Posterior vena cava (tissue), 2 donors: ENCODE measurements around the gene NREP. TPM values are rescaled to one million over a fixed set of nuclear protein-coding genes. Genes with fewer than 3 reads are reported as not detected.

ENCODE experiments used
- DNase-seq: peaks from one replicate; pipeline ENCODE4 v3.0.0-alpha.2; 2020; ENCODE audit warnings: low spot score
- intact Hi-C, 2 donors: fragments of 100-400 bp; cut with DNase I; formaldehyde crosslinking; loops; one replicate each; pipeline versions ENCODE4 v1.14.1 to v1.14.2; 2022 to 2023
- total RNA-seq, 2 donors: library from RNA; stranded (reverse); fragmentation: NEBNext Ultra II Directional; extraction: Animal tissue kit (Norgen Biotek cat#: 25700); gene quantifications; one replicate each; pipeline ENCODE4 v1.2.1, GENCODE V29; 2021
- donor health status: DM: yes; HTN: yes; CAD: no.
- donor health status: DM: yes; HTN: yes; CAD: no.

Gene NREP
- total RNA-seq, 2 donors from 2014 or later, result 37.1 to 42.2 TPM

DNA sequence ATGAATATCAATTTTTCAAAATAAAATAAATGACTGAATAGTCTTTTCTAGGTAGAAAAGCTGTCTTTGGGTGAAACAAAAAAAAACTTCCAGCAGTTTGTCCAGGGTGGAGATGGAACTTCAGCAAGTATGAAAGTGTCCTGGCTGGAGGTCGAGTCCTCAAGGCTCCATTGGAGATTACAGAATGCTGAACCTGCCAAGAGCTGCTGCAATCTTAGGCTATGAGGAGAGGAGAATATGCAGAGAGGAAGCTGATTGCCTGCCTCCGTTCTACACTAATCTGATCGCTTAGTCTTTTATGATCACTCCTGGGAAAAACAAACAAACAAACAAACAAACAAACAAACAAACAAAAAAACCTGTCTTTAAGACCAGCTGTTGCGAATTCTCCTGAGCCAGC is 50.6 kb downstream of the NREP start:
- intact Hi-C loops, result no loop called here
- DNase-seq, result no peak

DNA sequence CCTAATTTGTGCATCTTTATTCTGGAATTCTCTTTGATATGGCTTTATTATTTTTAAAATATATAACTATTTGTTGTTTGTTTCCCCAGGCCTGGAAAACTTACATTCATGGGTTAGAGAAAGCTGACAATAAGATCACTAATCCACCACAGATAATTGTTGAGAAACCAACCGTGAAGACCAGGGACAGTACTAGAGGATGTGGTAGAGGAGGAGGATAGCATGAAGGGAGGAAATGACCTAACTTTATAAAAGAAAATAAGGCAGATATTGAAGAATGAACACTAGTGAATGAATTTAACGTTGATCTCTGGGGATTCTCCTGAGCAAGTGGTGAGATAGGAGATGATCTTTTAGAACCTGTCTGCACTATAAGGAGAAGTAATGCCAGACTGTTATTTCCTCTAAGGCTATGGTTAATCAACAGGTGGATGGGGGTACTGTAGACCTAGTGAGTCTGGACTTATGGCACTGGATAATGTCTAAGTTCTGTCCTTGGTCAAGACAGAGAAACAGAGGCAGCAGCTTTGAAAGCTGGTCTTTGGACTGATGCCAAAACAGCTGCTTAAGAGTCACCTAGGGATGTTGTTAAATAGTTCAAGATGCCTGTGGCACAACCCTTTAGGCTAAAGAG is 52.4 kb downstream of the NREP start:
- intact Hi-C loops, result no loop called here
- DNase-seq, result no peak

DNA sequence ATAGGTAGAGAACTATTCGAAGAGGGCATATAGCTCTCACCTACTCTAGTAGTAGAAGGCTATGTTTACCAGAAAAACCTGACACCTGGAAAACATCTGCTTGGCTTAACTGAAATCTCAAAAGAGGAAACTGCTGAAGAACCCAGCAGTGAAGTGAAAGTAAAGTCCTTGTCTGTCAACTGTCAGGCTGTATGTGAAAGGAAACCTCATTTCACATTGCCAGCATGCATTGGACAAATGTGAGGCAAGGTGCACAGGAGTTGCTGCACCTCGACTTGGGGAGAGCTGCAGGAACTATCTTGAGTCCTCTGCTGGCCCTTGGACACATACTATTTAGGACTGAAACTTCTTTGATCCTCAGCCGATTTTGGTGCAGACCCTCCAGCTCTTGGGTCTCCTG is 53.3 kb downstream of the NREP start:
- intact Hi-C loops, result no loop called here
- DNase-seq, result no peak

DNA sequence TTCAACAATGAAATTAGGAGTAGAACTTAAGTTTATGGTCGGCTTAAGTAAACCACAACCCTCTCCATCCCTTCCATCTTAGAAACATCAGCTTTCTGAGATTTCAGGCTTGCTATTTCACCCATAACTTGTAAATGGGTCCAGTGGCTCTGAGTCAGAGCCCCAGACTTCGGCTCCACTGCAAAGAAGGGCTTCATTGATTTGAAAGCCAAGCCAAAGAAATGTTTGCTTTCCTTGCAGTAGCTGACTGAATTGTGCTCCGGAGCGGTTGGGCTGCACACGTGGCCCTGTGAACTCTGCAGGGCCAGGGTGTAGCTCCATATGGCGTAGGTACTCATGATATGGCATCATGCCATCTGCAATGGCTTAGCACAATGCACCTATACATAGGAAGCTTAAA is 57.0 kb downstream of the NREP start:
- DNase-seq, result no peak
- intact Hi-C loops, result no loop called here

DNA sequence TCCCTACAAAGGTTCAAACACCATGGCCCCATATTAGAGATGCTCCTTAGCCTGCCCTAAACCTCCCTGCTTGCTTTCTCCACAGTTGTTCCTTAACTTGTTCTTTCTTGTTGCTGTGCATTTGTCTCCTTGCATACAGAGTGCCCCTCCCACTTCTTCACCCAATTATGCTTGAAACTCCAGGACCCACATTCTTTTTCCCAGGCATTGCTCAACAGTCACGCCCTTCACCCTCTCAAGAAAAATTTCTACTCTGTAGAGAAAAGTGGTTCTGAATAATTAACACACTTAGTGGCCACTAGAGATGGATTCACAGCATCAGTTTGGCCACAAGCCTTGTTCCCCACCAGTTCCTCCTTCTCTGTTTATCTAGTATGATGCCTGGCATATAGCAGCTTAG is 57.7 kb downstream of the NREP start:
- intact Hi-C loops, result no loop called here
- no peak for DNase-seq

DNA sequence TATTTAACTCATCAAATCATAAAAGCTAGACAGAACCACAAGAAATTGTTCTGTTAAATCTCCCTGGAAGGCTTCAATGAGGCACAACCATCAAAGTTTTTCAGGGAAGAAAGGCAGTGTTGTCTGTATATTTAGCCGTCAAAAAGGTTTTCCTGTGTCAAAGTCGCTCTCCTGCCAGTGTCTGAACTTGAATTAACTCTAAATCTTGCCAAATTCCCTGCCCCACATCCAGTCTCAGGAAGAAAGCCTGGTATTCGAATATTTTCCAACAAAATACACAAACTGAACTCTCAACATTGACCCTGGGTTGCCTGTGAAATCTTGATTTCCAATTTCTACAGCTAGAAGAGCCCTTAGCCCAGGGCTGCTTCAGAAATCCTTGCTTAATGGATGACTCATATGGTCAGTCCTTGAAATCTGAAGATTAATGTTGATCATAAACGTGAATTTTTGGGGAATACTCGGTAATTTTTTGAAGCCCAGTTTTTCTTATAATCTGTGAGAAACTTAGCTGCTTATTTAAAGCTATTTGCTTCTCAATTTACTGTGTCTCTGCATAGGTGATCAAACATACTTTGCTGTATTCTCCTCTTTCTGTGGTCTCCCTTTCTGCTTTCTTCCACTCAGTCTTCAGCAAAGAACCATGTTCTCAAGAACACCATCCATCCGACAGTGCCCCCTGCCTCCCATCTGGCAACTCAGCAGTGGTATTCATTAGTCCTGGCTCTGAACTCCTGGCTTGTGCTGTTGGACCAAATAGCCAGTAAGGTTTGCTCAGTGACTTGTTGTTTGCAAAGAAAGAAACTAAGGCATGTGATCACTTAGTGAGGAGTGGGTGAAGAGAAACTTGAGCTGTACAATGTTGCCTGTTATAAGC is 58.9 kb downstream of the NREP start:
- intact Hi-C loops, result no loop called here
- DNase-seq, result no peak

DNA sequence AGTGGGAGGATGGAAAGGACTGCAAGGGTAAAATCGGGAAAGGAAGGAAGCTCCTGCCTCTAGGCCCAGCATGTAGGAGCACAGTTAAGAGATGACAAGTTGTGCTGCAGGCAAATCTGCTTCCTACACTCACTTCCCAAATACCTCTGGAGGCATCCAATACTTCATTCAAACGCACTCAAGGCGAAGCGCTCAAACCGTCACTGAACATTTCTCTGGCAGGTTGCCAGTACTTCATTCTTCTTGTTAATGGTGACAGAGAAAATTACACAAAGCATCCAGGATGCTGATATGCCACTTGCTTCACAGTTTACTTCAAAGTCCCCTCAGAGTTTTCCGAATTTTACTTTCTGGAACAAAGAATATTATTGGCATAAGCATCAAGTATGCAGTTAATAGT is 59.8 kb downstream of the NREP start:
- no peak for DNase-seq

DNA sequence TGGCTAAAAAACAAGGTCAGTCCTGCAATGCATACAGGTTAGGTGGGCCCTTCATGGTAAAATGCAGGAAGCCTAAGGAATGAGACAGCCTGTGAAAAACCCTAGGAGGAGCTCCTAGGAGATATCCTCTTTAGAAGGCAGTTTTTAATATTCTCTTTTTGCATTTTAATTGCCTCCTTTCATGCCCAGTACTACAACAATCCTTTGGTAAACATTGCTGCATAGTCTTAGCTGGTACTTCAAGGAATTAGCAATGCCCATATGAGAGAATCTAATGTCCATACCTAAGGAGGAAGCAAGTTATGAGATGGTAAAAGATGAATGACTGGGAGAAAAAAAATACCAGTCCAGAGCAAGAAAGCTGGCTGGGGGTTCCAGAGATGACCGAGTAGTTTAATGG is 61.0 kb downstream of the NREP start:
- intact Hi-C loops, result no loop called here
- DNase-seq, result no peak

More for the DNA sequence above, 59.8 kb downstream of the NREP start:
- intact Hi-C loops, result no loop called here

DNA sequence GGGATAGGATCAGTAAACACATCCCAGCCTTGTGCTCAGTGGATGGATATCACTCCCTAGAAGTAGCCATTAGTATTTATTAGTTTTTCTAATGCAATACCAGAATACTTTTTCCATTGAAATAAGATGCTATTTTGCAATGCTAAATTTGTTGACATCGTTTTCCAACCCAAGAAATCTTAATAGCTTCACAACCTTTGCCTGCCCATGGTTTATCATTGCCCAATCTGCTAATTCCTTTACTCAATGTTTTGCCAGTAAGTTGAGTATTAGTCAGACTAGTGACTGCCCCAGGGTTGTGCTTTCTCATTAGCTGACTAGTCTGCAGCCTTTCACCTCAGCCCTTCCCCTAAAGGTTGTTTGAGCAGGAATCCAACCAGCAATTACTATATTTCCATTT is 62.9 kb downstream of the NREP start:
- intact Hi-C loops, result no loop called here
- no peak for DNase-seq

DNA sequence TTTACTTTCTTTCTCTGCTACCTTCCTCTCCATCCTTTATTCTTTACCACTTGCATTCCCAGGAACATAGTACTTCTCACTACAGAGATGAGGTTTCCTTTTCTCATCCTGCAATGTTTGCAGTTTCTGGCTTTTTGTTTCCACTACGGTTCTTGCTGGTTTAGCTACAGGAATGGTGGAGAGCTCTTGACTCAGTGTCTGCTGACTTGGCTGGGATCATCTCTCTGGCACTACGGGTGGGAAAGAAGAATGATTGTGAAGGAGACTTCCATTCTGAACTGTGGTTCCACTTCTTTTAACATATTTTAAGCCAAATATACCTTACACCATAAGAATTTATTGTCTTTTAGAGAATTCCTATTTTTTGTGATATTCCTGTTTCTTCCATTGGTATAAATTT is 65.1 kb downstream of the NREP start:
- no peak for DNase-seq
- intact Hi-C loops, result no loop called here

DNA sequence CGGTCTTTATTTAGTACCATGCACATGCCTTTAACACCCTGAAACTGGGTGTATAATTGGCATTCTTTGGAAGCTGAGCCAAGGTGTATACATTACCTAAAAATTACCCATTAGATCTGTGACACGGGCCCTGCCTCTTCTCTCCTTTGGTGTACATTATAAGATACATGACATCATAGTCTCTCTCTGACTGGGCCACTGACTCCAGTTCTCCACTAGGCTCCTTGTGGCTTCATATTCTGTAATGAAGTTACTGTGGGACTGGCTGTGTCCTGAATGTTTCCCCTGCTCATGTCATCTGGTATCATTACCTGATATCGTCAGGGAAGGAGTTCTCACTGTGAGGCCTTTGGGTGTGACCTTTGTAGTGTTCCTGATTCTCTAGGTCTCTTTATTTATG is 65.5 kb downstream of the NREP start:
- DNase-seq, result no peak
- intact Hi-C loops, result no loop called here

DNA sequence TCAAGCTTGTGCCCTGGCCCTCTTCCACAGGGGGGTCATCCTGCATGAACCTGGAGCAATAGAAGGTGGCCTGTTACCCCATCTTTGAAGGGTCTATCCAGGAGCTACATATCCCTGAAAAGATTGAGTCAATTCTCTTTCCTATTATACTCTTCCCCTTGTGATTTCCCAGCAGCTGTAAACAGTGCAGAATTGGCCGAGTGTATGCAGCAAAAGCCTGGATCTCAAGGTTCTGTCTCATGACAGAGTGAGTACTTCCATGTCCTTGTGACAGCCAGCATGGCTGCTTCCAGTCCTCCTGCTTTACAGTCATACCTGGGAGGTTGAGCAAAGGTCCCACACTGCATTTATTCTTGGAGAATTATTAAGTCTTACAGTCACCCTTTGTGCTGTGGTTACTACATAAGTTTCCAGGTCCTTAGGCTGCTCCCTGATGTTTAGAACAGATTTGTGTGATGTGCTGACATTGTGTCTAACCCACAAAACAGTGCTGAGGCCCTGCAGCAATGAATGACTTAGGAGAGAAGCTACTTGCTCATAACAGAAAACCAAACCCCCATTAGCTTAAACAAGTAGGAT is 67.5 kb downstream of the NREP start:
- no peak for DNase-seq
- intact Hi-C loops, result no loop called here

DNA sequence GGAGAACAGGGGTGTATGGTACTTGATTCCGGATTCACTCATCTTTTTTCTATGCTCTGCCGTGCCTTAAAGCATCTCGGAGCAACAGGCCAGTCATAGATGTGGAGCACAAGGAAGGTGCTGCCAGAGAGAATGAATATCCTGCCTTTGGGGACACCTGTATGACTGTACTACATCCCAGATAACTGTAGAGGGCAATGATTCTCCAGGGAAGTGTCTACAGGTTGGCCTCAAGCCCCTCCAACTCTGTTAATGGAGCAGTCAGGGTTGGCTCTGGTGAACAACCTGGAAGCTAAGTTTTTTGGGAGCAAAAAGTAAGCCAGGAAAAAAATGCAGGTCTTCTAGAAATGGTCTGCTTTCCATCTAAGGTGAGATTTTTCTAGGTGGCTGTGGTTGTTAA is 71.0 kb downstream of the NREP start:
- intact Hi-C loops, result no loop called here
- DNase-seq, result no peak

DNA sequence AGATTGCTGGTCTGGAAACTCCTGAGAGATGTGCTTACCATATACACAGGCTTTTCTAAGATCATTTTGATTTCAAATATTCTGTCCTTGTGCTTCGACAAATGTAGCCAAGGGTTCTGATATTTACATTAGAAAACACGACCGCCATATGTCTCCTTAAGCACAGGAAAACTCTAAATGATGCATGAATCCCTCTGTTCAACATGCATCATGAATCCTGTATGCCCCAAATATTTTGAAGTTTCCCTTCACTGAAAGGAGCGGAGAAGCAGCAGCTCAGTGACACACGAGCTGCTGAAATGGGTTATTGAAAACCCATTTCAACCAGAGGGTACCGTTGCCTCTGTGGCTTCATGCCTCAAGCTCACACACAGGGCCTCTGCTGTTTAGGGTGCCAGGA is 74.4 kb downstream of the NREP start:
- DNase-seq, result no peak
- intact Hi-C loops, result no loop called here

DNA sequence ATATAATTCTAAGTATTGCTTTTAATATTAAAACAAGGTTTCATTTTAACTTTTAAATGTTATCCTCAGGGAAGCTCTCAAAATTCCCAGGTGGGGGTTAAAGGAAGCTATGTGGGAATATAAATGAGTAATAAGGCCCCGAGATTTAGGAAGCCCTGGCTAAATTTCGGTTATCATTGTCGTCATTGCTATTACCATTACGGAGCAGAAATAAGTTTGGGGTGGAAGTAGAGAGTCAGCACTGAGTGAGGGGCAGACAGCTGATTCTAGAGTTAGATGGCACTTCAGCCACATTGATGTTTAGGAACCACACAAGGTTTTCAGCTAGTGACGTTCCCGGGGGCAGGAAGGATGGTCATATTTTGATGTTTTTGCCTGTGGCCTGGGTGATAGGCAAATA is 74.9 kb downstream of the NREP start:
- intact Hi-C loops, result no loop called here
- no peak for DNase-seq

DNA sequence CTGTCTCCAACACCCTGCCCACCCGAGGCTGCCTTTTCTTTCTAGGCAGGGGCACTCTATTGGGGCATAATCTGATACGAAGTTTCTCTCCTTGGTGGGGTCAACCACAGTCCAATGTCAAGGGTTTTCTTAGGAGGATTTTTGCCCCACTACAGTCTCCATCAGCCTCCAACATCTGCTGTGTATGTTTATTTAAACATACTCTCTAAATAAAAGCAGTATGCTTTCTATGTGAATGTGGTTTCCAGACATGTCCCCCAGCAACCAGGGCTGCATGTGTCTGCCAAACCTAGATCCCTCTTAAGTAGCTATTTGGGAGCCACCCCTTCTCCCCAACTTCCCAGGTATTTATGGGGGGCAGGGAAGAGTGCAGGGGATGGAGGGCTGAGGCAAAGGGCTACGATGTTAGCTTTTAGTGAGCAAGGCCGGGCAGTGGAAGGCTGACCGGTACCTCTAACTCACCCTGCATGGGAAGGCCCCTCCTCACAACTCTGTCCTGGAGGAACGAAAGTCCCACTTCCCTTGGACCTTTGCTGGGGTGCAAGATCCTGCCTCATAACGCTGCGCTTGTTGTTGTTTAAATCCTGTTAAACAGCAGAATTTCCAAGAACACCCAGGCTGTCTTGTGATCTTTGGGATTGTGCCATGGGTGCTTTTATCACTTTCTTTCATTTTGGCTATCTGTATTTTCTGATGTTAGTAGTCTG is 75.4 kb downstream of the NREP start:
- intact Hi-C loops, result no loop called here

DNA sequence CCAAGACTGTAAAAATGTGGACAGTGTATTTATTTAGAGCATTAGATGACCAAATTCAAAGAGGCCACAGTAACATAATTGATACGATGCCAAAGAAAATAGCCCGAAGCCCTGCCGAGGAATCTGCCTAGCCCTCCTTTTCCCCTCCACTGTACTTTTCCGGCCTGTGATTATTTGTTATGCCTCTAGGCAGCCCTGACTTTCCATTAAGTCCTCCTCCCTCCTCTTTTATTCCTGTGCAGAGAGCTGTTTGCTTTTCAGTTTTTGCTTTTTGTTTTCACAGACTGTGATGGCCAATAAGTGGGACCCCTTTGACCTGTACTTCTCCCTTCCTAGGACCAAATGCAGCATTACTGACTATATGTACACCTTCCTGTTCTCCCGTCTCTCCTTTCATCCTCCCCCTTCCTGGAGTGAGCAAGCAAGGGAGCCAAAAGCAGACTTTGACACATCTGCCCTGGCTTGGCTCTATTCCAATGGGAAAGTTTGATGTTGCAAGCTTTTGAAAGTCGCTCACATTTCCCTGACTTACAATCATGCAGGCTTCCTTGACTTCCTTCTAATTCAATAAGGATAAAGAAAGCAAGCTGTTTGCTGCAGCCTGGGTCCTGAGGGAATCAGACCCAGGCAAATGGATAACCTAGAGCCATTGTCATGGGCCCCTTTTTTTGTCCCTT is 76.1 kb downstream of the NREP start:
- intact Hi-C loops, result no loop called here
- no peak for DNase-seq

More for the DNA sequence above, 75.4 kb downstream of the NREP start:
- DNase-seq, result no peak

DNA sequence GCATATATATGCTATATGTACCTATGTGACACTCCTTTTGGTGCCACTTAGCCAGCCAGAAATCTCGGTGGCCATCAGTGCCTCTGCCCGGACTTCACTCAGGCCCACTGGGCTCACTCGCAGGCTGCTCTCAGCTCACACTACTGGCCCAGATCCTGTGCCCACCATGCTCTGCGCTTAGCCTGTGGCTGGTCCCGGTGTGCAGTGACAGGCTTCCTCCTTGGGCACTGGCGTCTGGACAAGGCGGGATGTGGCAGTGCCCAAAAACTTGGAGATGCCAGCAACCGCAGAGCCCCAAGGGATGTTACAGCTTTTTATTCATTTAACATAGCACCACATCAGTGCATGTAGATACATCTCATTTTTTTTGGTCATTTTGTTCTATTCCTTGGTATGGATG is 77.4 kb downstream of the NREP start:
- intact Hi-C loops, result no loop called here
- no peak for DNase-seq
